ENCODE results near the gene RAB20. TPM values are rescaled to one million over a fixed set of nuclear protein-coding genes. Genes with fewer than 3 reads are reported as not detected.
A peak's percentile ranks its signal among the peaks of the same experiment; 100 is the strongest.

Gene RAB20
- total and polyA plus RNA-seq, 5 experiments from 2014 or later, result 2.2 to 4.5 (median 2.9) TPM

DNA sequence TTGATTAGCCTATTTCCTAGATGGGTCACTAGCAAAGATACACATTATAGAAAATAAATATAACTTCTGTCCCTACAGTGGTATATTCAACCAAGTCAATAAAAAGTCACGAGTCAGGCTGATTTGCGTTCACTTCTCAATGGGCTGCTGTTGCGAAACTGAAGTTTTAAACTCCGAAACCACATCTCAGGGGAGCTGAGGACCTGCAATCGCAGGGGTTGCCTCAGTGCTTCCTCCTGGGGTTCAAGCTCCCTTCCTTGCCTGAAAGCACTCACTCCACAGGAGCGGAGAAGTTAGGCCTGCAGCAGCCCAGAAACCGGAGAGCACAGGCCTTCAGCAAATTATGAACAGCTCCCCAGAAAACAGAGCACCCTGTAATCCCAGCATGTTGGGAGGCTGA, 39.6 kb downstream of the RAB20 start:
- Mint-ChIP-seq H3K9me3 (no peaks in the 10 kb centered on the region), H3K4me1 (peaks cover 14 to 46% (median 31%) of the 10 kb centered on the region in 4 donors), H3K27ac (peak overlapping the region in 1 of 10 donors; percentile 63), H3K27me3 (no peaks in the 10 kb centered on the region), H3K4me3 (no peak overlapping the region), H3K36me3 (no peaks in the 10 kb centered on the region)
- POLR2A ChIA-PET, result no interaction called here
- peak in 1 of 10 donors; percentile 36 for DNase-seq
- no peak for ATAC-seq

GRCh38 chr13:110521296-110521680, 40.2 kb downstream of the RAB20 start:
- ATAC-seq (no peak), DNase-seq (no peak)
- POLR2A ChIA-PET, result no interaction called here
- Mint-ChIP-seq H3K27me3 (peaks cover 0 to under 1% (median 0%) of the 10 kb centered on the region in 5 donors), H3K9me3 (no peaks in the 10 kb centered on the region), H3K27ac (peak overlapping the region in 3 of 10 donors; percentile 40 to 74 (median 67)), H3K36me3 (no peaks in the 10 kb centered on the region), H3K4me3 (no peak overlapping the region), H3K4me1 (peaks cover 14 to 39% (median 25%) of the 10 kb centered on the region in 4 donors)

GRCh38 chr13:110520431-110521295, 40.9 kb downstream of the RAB20 start:
- H3K27ac Mint-ChIP-seq, result peak overlapping the region in 3 of 10 donors; percentile 21 to 74 (median 40)

GRCh38 chr13:110519506-110519905, 42.0 kb downstream of the RAB20 start:
- H3K9me3 Mint-ChIP-seq, result no peaks in the 10 kb centered on the region
- H3K4me3 Mint-ChIP-seq, result no peak overlapping the region
- H3K36me3 Mint-ChIP-seq, result no peaks in the 10 kb centered on the region
- POLR2A ChIA-PET, result no interaction called here
- no peak overlapping the region for H3K27ac Mint-ChIP-seq
- peaks cover 1 to 21% (median 8%) of the 10 kb centered on the region in 4 donors for H3K4me1 Mint-ChIP-seq
- DNase-seq, result peak in 1 of 10 donors; percentile 45
- H3K27me3 Mint-ChIP-seq, result peaks cover 0 to 3% (median 0%) of the 10 kb centered on the region in 5 donors
- no peak for ATAC-seq

More at GRCh38 chr13:110520431-110521295, 40.9 kb downstream of the RAB20 start:
- DNase-seq (peak in 1 of 10 donors; percentile 45), ATAC-seq (no peak)
- no peak overlapping the region for H3K4me3 Mint-ChIP-seq
- H3K36me3 Mint-ChIP-seq, result no peaks in the 10 kb centered on the region
- POLR2A ChIA-PET, result no interaction called here
- H3K27me3 Mint-ChIP-seq, result peaks cover 0 to 3% (median 0%) of the 10 kb centered on the region in 5 donors
- peaks cover 12 to 33% (median 19%) of the 10 kb centered on the region in 4 donors for H3K4me1 Mint-ChIP-seq
- no peaks in the 10 kb centered on the region for H3K9me3 Mint-ChIP-seq

- ATAC-seq (no peak), DNase-seq (peak in 1 of 10 donors; percentile 22)
- POLR2A ChIA-PET, result no interaction called here
- Mint-ChIP-seq H3K36me3 (no peaks in the 10 kb centered on the region), H3K27me3 (peaks cover 0 to 3% (median 0%) of the 10 kb centered on the region in 5 donors), H3K9me3 (no peaks in the 10 kb centered on the region), H3K4me1 (peaks cover 0 to 17% (median 3%) of the 10 kb centered on the region in 4 donors), H3K27ac (no peak overlapping the region), H3K4me3 (no peak overlapping the region)
Measured at GRCh38 chr13:110519046-110519445, 42.5 kb downstream of the RAB20 start.

DNA sequence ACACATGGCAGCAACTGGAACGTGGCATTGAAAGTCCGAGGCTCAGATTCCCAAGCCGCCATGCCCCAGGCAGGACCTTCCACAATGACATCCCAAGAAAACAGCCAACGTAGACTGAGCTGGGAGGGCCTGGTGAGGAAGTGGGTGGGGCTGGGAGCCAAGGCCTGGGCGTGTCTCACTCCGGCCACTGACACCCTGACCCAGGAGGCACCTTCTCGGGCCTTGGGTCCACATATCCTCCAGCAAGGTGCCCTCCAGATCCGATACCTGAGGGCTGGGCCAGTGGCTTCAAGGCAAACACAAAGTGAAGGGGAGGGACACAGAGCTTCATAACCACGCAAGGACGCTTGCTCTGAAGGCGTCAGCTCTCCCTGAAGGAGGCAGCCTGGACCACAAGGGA, 43.0 kb downstream of the RAB20 start:
- Mint-ChIP-seq H3K4me3 (no peak overlapping the region), H3K36me3 (no peaks in the 10 kb centered on the region), H3K27ac (no peak overlapping the region), H3K27me3 (peaks cover 0 to 3% (median 0%) of the 10 kb centered on the region in 5 donors), H3K9me3 (no peaks in the 10 kb centered on the region), H3K4me1 (peaks cover 0 to 14% (median 1%) of the 10 kb centered on the region in 4 donors)
- POLR2A ChIA-PET, result no interaction called here
- ATAC-seq (no peak), DNase-seq (peak in 1 of 10 donors; percentile 64)

DNA sequence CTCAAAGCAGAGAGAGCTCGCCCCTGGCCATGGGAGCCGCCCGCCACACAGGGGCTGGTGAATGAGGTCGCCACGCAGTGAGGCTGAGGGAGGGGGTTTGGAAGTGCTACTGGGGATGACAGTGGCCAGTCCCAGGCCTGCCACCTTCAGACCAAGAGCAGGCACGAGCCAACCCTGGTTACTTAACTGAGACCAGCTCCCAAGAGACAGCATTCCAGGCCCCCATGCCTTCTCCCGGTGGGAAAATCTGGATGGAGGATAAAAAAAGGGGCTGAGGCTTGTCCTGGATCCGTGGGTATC, 43.3 kb downstream of the RAB20 start:
- Mint-ChIP-seq H3K27ac (no peak overlapping the region), H3K27me3 (peaks cover 0 to 3% (median 0%) of the 10 kb centered on the region in 5 donors), H3K4me1 (peaks cover 0 to 14% (median 1%) of the 10 kb centered on the region in 4 donors), H3K9me3 (no peaks in the 10 kb centered on the region), H3K36me3 (no peaks in the 10 kb centered on the region), H3K4me3 (no peak overlapping the region)
- DNase-seq (no peak), ATAC-seq (no peak)
- POLR2A ChIA-PET, result no interaction called here

DNA sequence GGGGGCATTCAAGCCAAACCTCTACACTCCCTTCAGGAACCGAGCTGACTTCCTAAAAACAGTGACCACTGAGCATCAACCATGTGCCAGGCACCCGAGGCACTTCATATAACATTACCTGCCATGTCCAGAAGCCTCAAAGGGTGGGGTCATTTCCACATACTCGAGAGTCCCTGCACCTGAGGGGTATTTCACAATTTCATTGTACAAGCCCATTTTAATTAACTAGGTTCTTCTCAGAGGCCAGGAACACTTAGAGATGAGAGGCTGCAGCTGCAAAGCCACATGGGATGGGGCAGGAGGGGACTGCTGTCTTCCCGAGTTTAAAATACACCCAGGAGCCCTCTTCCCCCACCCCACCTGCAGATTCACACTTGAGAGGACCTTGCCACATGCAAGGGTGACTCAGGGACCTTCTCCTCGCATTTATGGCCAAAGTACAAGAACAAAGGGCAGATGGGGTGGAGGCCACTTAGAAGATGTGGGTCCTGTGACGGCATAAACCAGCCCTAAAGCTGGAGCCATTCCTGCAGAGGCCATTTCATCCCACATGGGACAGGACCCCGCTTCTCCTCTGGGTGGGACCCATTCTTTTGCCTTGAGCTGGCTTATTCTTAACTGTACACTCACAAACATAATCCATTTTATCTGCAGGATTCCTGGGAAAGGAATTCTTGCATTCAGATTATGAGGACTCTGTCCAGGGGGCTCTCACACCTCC, 43.9 kb downstream of the RAB20 start:
- ATAC-seq (no peak), DNase-seq (peak in 1 of 10 donors; percentile 36)
- peaks cover 0 to 10% (median 1%) of the 10 kb centered on the region in 4 donors for H3K4me1 Mint-ChIP-seq
- peaks cover 0 to 3% (median 0%) of the 10 kb centered on the region in 5 donors for H3K27me3 Mint-ChIP-seq
- H3K9me3 Mint-ChIP-seq, result no peaks in the 10 kb centered on the region
- POLR2A ChIA-PET, result no interaction called here
- H3K27ac Mint-ChIP-seq, result peak overlapping the region in 1 of 10 donors; percentile 75
- H3K4me3 Mint-ChIP-seq, result no peak overlapping the region
- no peaks in the 10 kb centered on the region for H3K36me3 Mint-ChIP-seq

DNA sequence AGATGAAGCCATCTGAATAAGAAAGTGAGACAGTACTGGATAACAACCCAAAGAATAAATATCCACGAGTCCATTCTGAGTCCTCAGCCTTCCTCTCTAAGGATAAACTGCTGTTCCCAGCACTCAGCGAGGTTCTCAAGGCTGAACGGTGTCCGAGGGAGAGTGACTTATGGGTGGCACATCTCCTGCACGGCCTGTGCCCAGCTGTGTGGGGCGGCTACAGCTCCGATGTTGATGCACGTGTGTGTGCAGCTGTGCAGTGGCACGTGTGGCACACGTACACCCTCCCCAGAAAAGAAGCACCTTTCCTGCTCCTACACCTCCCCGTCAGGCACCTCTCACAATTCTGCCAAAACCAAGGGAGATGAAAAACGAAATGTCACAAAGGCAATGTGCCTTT, 45.0 kb downstream of the RAB20 start:
- H3K36me3 Mint-ChIP-seq, result no peaks in the 10 kb centered on the region
- ATAC-seq, result no peak
- no peaks in the 10 kb centered on the region for H3K9me3 Mint-ChIP-seq
- H3K27ac Mint-ChIP-seq, result no peak overlapping the region
- H3K4me3 Mint-ChIP-seq, result no peak overlapping the region
- POLR2A ChIA-PET, result no interaction called here
- peaks cover 0 to 3% (median 0%) of the 10 kb centered on the region in 5 donors for H3K27me3 Mint-ChIP-seq
- peaks cover 0 to 3% (median under 1%) of the 10 kb centered on the region in 4 donors for H3K4me1 Mint-ChIP-seq
- peak in 1 of 10 donors; percentile 51 for DNase-seq

DNA sequence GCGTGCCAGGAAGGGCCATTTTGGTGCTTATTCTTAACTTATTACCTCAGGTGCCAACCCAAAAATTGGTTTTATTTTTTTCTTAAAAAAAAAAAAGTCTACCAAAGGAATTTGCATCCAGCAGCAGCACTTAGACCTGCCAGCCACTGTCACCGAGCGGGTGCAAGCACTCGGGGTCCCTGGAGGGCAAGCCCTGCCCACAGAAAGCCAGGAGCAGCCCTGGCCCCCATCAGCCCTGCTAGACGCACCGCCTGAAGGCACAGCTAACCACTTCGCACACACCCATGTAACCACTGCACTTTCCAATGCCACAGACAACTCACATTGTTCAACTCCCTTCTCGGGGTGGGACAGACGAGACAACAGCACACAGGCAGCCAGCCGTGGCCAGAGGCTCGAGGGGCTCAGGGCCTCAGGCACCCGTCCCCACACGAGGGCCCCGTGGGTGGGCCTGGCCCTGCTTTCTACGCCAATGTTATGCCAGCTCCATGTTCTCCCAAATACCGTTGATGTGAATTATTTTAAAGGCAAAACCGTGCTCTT, 49.3 kb downstream of the RAB20 start:
- no peak for ATAC-seq

GRCh38 chr13:110511509-110512181, 49.9 kb downstream of the RAB20 start:
- H3K9me3 Mint-ChIP-seq, result no peaks in the 10 kb centered on the region
- POLR2A ChIA-PET, result no interaction called here
- peaks cover 0 to 6% (median 3%) of the 10 kb centered on the region in 5 donors for H3K27me3 Mint-ChIP-seq
- H3K4me1 Mint-ChIP-seq, result peaks cover 0 to 7% (median 3%) of the 10 kb centered on the region in 4 donors
- H3K36me3 Mint-ChIP-seq, result no peaks in the 10 kb centered on the region
- no peak overlapping the region for H3K27ac Mint-ChIP-seq
- DNase-seq, result no peak
- no peak overlapping the region for H3K4me3 Mint-ChIP-seq
- ATAC-seq, result no peak

More for the DNA sequence above, 49.3 kb downstream of the RAB20 start:
- no peak for DNase-seq
- Mint-ChIP-seq H3K9me3 (no peaks in the 10 kb centered on the region), H3K27me3 (peaks cover 0 to 3% (median 0%) of the 10 kb centered on the region in 5 donors), H3K27ac (no peak overlapping the region), H3K4me1 (peaks cover 0 to 7% (median 3%) of the 10 kb centered on the region in 4 donors), H3K36me3 (no peaks in the 10 kb centered on the region), H3K4me3 (no peak overlapping the region)
- POLR2A ChIA-PET, result no interaction called here

GRCh38 chr13:110509971-110510786, 51.3 kb downstream of the RAB20 start:
- ATAC-seq (no peak), DNase-seq (no peak)
- peaks cover 0 to 17% (median 0%) of the 10 kb centered on the region in 5 donors for H3K27me3 Mint-ChIP-seq
- H3K9me3 Mint-ChIP-seq, result no peaks in the 10 kb centered on the region
- peak overlapping the region in 2 of 10 donors; percentile 43 to 75 for H3K27ac Mint-ChIP-seq
- no peak overlapping the region for H3K4me3 Mint-ChIP-seq
- POLR2A ChIA-PET, result no interaction called here
- peaks cover 0 to 7% (median 3%) of the 10 kb centered on the region in 4 donors for H3K4me1 Mint-ChIP-seq
- no peaks in the 10 kb centered on the region for H3K36me3 Mint-ChIP-seq

All from naive thymus-derived CD8-positive, alpha-beta T cell (primary cell).